ENCODE data around the gene MZB1. TPM values are rescaled to one million over a fixed set of nuclear protein-coding genes. Genes with fewer than 3 reads are reported as not detected.

Gene MZB1
- total RNA-seq, 1 donor from 2014 or later, result 7.8 TPM

DNA sequence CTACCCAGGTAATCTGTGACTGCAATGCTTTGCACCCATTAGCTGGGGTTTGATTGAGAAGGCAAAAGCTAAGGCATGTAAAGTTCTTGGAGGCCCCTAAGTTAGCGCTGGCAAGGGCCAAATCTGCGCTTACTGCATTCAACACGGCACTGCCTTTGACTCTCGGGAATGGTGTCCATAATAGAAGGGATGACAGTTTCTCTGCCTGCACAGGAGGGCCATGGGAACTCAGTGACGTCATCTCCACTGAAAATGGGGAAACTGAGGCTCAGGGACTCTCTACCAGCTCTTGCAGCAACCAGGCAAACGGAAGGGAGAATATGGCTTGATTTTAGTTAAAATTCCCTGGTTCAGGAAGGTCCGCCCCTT is 13.7 kb upstream of the MZB1 start:
- no peaks in the 10 kb centered on the region for H3K36me3 ChIP-seq
- no peak for DNase-seq
- H3K9me3 ChIP-seq, result no peaks in the 10 kb centered on the region
- intact Hi-C loops (cut with DNase I), result no loop called here
- ATAC-seq, result peak; percentile 3 to 4
- peak overlapping the region; percentile 90 for H3K27ac ChIP-seq
- TF ChIP-seq CTCF (IDR thresholded peaks at IDR 0.05), result no peak
- peak overlapping the region; percentile 61 for H3K4me3 ChIP-seq
- peaks cover 19% of the 10 kb centered on the region for H3K4me1 ChIP-seq
- H3K27me3 ChIP-seq (ENCODE audit: low read depth), result no peaks in the 10 kb centered on the region

DNA sequence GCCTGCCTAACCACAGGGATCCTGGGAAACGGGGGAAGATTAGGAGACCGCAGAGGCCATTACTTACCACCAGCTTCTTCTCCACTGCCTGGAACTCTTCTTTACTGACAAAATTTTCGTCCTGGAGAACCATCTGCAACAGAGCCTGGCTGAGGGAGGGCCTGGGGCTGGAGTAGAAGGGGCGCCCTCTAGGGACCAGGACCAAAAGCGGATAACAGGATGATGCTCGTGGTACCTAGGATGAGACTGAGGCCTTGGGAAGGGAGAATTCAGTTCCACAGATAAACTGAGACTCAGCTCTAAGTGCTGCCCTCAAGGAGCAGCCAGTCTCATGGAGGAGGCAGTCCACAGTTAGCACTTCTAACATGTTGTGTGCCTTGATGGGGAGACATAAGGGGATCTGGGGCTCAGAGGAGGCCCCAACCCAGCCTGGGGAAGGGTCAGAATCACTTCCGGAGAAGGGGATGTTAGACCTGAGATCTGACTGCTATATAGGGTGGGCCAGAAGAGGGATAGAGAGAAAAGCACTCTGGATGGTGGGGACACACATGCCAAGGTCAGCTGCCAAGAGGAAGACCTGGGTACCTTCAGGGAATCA is 12.9 kb upstream of the MZB1 start:
- Histone ChIP-seq H3K27me3 (ENCODE audit: low read depth) (no peaks in the 10 kb centered on the region), H3K4me3 (peak overlapping the region; percentile 61), H3K36me3 (no peaks in the 10 kb centered on the region), H3K9me3 (no peaks in the 10 kb centered on the region), H3K27ac (no peak overlapping the region), H3K4me1 (peaks cover 19% of the 10 kb centered on the region)
- ATAC-seq (no peak), DNase-seq (no peak)
- peak; percentile 43 for TF ChIP-seq CTCF (IDR thresholded peaks at IDR 0.05)
- intact Hi-C loops (cut with DNase I), result no loop called here

DNA sequence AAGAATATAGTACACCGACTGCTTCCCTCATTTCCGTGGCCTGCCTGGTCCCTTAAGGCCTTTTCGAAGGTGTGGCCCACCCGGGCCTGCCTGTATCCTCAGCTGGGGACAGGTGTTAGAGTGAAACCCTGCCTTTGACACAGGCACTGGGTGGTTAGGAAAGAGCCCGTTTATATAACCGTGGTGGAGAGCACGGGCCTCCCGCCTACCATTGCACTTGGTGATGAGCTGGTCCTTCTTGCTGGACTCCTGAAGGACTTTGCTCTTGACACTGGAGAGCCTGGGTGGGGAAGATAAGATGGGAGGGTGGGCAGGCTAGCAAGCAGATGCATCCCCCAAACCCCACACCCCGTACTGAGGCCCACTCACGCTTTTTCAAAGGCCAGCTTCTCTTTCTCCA is 11.8 kb upstream of the MZB1 start:
- no peak overlapping the region for H3K4me3 ChIP-seq
- no peaks in the 10 kb centered on the region for H3K9me3 ChIP-seq
- no peak for ATAC-seq
- no peak for TF ChIP-seq CTCF (IDR thresholded peaks at IDR 0.05)
- no peaks in the 10 kb centered on the region for H3K36me3 ChIP-seq
- intact Hi-C loops (cut with DNase I), result no loop called here
- H3K27me3 ChIP-seq (ENCODE audit: low read depth), result no peaks in the 10 kb centered on the region
- no peak for DNase-seq
- peaks cover 19% of the 10 kb centered on the region for H3K4me1 ChIP-seq
- no peak overlapping the region for H3K27ac ChIP-seq

DNA sequence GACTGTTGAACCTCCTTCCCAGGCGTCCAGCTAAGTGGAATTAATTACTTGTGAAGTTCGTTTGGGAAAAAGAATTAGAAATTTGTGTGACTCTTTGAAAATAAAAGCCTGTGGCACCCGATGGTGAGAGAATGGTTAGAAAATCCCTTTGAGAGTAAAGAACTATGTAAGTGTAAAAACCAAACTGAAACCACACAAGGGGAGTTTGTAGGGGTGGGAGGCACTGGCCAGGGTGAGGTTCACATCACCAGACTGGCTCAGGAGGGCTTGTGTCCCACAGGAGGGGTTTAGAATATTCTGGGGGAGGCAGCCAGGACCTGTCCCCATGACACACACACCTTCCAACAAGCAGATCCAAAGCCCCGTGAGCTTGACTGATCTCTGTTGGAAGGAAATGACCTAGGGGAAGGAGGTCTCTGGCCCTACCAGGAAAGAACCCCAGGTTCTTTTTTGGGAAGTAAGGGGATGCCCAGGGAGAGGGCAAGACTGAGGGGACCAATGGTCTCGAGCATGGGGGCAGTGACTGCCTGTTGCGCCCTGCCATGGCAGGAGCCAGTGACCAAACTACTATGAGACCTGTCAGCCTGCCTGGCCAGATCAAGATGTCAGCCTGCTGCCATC is 9.9 kb upstream of the MZB1 start:
- no peaks in the 10 kb centered on the region for H3K36me3 ChIP-seq
- no peak for TF ChIP-seq CTCF (IDR thresholded peaks at IDR 0.05)
- peaks cover 10% of the 10 kb centered on the region for H3K27me3 ChIP-seq (ENCODE audit: low read depth)
- intact Hi-C loops (cut with DNase I), result no loop called here
- no peaks in the 10 kb centered on the region for H3K9me3 ChIP-seq
- DNase-seq (no peak), ATAC-seq (no peak)
- no peak overlapping the region for H3K27ac ChIP-seq
- no peak overlapping the region for H3K4me3 ChIP-seq
- peaks cover 25% of the 10 kb centered on the region for H3K4me1 ChIP-seq

- intact Hi-C loops (cut with DNase I), result no loop called here
- Histone ChIP-seq H3K27me3 (ENCODE audit: low read depth) (peaks cover 27% of the 10 kb centered on the region), H3K36me3 (no peaks in the 10 kb centered on the region), H3K4me1 (peaks cover 29% of the 10 kb centered on the region), H3K9me3 (no peaks in the 10 kb centered on the region), H3K4me3 (no peak overlapping the region), H3K27ac (no peak overlapping the region)
- no peak for TF ChIP-seq CTCF (IDR thresholded peaks at IDR 0.05)
- ATAC-seq (no peak), DNase-seq (no peak)
Measured at GRCh38 chr5:139397921-139398320, 8.2 kb upstream of the MZB1 start.
